Measurements from ENCODE around the gene PPP2R5E. TPM values are rescaled to one million over a fixed set of nuclear protein-coding genes. Genes with fewer than 3 reads are reported as not detected.
"Not testable (repeated sequence)": the region's sequence is repeated elsewhere in the genome, so short reads cannot be mapped to it uniquely, and the experiment has no call there.

Gene PPP2R5E
- total RNA-seq, 3 donors from 2014 or later (not counting 1 experiment from before 2014, with no cell fraction given): 57.4 to 64.1 (median 62.4) TPM

GRCh38 chr14:63524537-63525155, 18.5 kb downstream of the PPP2R5E start:
- peaks cover 10% of the 10 kb centered on the region for H3K4me1 ChIP-seq (ENCODE audit: control insufficient read depth, insufficient read depth, low read length)
- H3K4me1 Mint-ChIP-seq: peaks cover 34 to 37% of the 10 kb centered on the region in 2 donors
- no peaks in the 10 kb centered on the region for H3K9me3 Mint-ChIP-seq
- no peaks in the 10 kb centered on the region for H3K36me3 Mint-ChIP-seq
- no peak for TF ChIP-seq CTCF (IDR thresholded peaks at IDR 0.05)
- 41% methylated on average over 12 of the region's 12 CpGs for WGBS (ENCODE audit: insufficient coverage)
- no peaks in the 10 kb centered on the region for H3K27me3 Mint-ChIP-seq (ENCODE audit: low read depth in 2 of 2)
- peak overlapping the region; percentile 51 for H3K27ac ChIP-seq (ENCODE audit: low read length)
- H3K27me3 ChIP-seq (ENCODE audit: control insufficient read depth, insufficient read depth, low read length): no peaks in the 10 kb centered on the region
- ATAC-seq (peak; percentile 91 to 96 (median 95)), DNase-seq (peak; percentile 39 to 61)
- H3K4me3 Mint-ChIP-seq: peak overlapping the region; percentile 67
- H3K36me3 ChIP-seq (ENCODE audit: control insufficient read depth, insufficient read depth, low read length): peaks cover 5% of the 10 kb centered on the region
- peak overlapping the region; percentile 87 to 88 for H3K27ac Mint-ChIP-seq
- intact Hi-C loops (cut with micrococcal nuclease): loop anchor here (2.0 kb wide), 1 partner anchor 14 kb away; no protein-coding TSS in a partner anchor
- H3K9me3 ChIP-seq (ENCODE audit: control insufficient read depth, insufficient read depth, low read length): no peaks in the 10 kb centered on the region
- no peak overlapping the region for H3K4me3 ChIP-seq (ENCODE audit: low read length)

GRCh38 chr14:63523735-63524426, 19.3 kb downstream of the PPP2R5E start:
- H3K9me3 ChIP-seq (ENCODE audit: control insufficient read depth, insufficient read depth, low read length): no peaks in the 10 kb centered on the region
- DNase-seq (no peak), ATAC-seq (no peak)
- no peak for TF ChIP-seq CTCF (IDR thresholded peaks at IDR 0.05)
- H3K4me3 ChIP-seq (ENCODE audit: low read length): no peak overlapping the region
- H3K36me3 ChIP-seq (ENCODE audit: control insufficient read depth, insufficient read depth, low read length): peaks cover 3% of the 10 kb centered on the region
- H3K27me3 ChIP-seq (ENCODE audit: control insufficient read depth, insufficient read depth, low read length): no peaks in the 10 kb centered on the region
- peaks cover 10% of the 10 kb centered on the region for H3K4me1 ChIP-seq (ENCODE audit: control insufficient read depth, insufficient read depth, low read length)
- H3K4me1 Mint-ChIP-seq: peaks cover 34 to 37% of the 10 kb centered on the region in 2 donors
- H3K27ac ChIP-seq (ENCODE audit: low read length): peak overlapping the region; percentile 51
- H3K27me3 Mint-ChIP-seq (ENCODE audit: low read depth in 2 of 2): no peaks in the 10 kb centered on the region
- H3K9me3 Mint-ChIP-seq: no peaks in the 10 kb centered on the region
- WGBS (ENCODE audit: insufficient coverage): 92% methylated on average over 3 of the region's 4 CpGs
- H3K27ac Mint-ChIP-seq: peak overlapping the region; percentile 87 to 88
- intact Hi-C loops (cut with micrococcal nuclease): loop anchor here (2.0 kb wide), 1 partner anchor 13 kb away; no protein-coding TSS in a partner anchor
- H3K36me3 Mint-ChIP-seq: no peaks in the 10 kb centered on the region
- peak overlapping the region; percentile 67 for H3K4me3 Mint-ChIP-seq

GRCh38 chr14:63522511-63522910, 20.7 kb downstream of the PPP2R5E start:
- DNase-seq; H3K9me3 ChIP-seq (ENCODE audit: control insufficient read depth, insufficient read depth, low read length); H3K27ac Mint-ChIP-seq; H3K4me1 ChIP-seq (ENCODE audit: control insufficient read depth, insufficient read depth, low read length); H3K27ac ChIP-seq (ENCODE audit: low read length); H3K27me3 ChIP-seq (ENCODE audit: control insufficient read depth, insufficient read depth, low read length); H3K4me3 Mint-ChIP-seq; ATAC-seq; H3K27me3 Mint-ChIP-seq (ENCODE audit: low read depth in 2 of 2); H3K36me3 Mint-ChIP-seq; H3K36me3 ChIP-seq (ENCODE audit: control insufficient read depth, insufficient read depth, low read length); H3K4me3 ChIP-seq (ENCODE audit: low read length); intact Hi-C loops (cut with micrococcal nuclease); H3K9me3 Mint-ChIP-seq: not testable (repeated sequence)
- over 99% methylated on average over 20 of the region's 41 CpGs for WGBS (ENCODE audit: insufficient coverage)
- H3K4me1 Mint-ChIP-seq: peaks cover 34 to 37% of the 10 kb centered on the region in 2 donors

- no peak for ATAC-seq
- H3K36me3 Mint-ChIP-seq: no peaks in the 10 kb centered on the region
- H3K9me3 Mint-ChIP-seq: no peaks in the 10 kb centered on the region
- Histone ChIP-seq H3K27me3 (ENCODE audit: control insufficient read depth, insufficient read depth, low read length) (no peaks in the 10 kb centered on the region), H3K27ac (ENCODE audit: low read length) (no peak overlapping the region), H3K4me1 (ENCODE audit: control insufficient read depth, insufficient read depth, low read length) (no peaks in the 10 kb centered on the region), H3K4me3 (ENCODE audit: low read length) (no peak overlapping the region), H3K9me3 (ENCODE audit: control insufficient read depth, insufficient read depth, low read length) (no peaks in the 10 kb centered on the region), H3K36me3 (ENCODE audit: control insufficient read depth, insufficient read depth, low read length) (peaks cover 3% of the 10 kb centered on the region)
- H3K27me3 Mint-ChIP-seq (ENCODE audit: low read depth in 2 of 2): no peaks in the 10 kb centered on the region
- peaks cover 38 to 42% of the 10 kb centered on the region in 2 donors for H3K4me1 Mint-ChIP-seq
- no peak for TF ChIP-seq CTCF (IDR thresholded peaks at IDR 0.05)
- intact Hi-C loops (cut with micrococcal nuclease): loop anchor here (10.0 kb wide), 1 partner anchor 133 kb away; no protein-coding TSS in a partner anchor
- no peak overlapping the region for H3K4me3 Mint-ChIP-seq
- WGBS (ENCODE audit: insufficient coverage): 100% methylated on average over 2 of the region's 2 CpGs
- no peak overlapping the region for H3K27ac Mint-ChIP-seq
- no peak for DNase-seq
These were observed 25.8 kb downstream of the PPP2R5E start for GRCh38 chr14:63517354-63517753.

Measured in natural killer cell (primary cell).